HG03060 (cell line): ENCODE results near the gene MBTPS1.
A peak's percentile ranks its signal among the peaks of the same experiment; 100 is the strongest.

Source experiments
- ATAC-seq: cut with Tn5 transposase; IDR thresholded peaks from one replicate; pipeline ENCODE4 v1.9.1; 2021; ENCODE audit warnings: low read depth, moderate number of reproducible peaks; ENCODE audit not compliant: unreplicated experiment

The MBTPS1 gene

DNA sequence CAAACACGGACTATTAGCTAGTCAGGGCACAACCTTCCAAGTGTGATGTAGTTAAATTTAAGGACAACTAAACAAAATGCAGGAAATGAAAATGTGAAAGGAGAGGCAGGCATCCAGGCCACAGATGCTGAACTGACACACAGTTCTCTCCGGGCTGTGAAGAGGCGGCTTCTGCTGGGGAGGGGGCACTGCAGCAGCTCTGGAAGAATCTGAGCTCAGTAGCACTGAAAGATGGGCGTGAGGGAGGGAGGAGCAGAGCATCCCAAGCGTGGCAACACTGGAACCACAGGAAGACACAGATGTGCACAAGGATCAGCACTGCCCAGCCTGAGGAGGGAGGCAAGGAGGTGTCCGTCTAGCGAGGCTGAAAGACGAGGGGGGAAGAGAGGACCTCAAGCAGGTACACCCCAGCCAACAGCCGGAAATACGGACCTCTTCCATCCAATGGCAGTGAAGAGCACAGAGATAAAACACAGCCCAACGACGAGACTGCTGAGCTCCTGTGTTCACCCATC is 11.4 kb downstream of the MBTPS1 start:
- ATAC-seq: no peak

GRCh38 chr16:84104231-84104630 is 12.5 kb downstream of the MBTPS1 start:
- ATAC-seq: no peak

DNA sequence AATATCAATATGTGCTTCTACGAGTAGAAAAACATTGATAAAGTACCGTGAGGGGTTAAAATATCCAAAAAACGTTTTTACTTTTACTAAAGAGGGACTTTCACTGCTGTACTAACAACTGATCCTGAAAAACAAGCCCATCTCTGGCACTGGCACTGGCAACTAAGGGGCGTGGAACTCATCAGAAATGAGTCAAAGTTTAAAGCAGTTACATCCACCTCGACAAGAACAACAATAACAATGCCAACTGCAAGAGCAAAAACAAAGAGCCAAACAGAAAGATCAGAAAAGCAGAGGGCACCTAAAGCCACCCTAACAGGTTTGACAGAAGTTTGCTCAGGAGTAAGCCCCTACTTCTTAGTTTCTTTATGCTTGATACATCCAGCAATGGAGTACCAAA is 13.1 kb downstream of the MBTPS1 start:
- ATAC-seq: no peak

- no peak for ATAC-seq
Measured at GRCh38 chr16:84098939-84099338, 17.8 kb downstream of the MBTPS1 start.

GRCh38 chr16:84096447-84097005 is 20.2 kb downstream of the MBTPS1 start:
- no peak for ATAC-seq

DNA sequence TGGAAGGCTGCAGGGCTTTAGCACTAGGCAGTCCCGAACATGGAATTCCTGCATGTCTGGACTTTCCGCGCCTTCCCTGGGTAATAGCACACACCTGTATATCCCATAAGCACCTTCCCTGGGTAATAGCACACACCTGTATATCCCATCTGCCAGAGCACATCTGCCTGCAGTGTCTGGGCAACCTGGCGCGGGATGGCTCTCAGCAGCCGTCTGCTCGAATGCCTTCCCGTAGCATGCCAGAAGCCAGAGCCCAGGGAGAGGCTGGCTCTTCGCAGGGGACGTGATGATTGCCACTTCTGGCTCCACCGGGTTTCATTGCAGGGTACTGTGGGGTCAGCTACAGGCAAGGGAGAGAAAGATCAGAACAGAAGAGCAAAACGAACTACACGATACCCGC is 21.3 kb downstream of the MBTPS1 start:
- ATAC-seq: no peak

GRCh38 chr16:84093879-84094270 is 22.9 kb downstream of the MBTPS1 start:
- no peak for ATAC-seq

DNA sequence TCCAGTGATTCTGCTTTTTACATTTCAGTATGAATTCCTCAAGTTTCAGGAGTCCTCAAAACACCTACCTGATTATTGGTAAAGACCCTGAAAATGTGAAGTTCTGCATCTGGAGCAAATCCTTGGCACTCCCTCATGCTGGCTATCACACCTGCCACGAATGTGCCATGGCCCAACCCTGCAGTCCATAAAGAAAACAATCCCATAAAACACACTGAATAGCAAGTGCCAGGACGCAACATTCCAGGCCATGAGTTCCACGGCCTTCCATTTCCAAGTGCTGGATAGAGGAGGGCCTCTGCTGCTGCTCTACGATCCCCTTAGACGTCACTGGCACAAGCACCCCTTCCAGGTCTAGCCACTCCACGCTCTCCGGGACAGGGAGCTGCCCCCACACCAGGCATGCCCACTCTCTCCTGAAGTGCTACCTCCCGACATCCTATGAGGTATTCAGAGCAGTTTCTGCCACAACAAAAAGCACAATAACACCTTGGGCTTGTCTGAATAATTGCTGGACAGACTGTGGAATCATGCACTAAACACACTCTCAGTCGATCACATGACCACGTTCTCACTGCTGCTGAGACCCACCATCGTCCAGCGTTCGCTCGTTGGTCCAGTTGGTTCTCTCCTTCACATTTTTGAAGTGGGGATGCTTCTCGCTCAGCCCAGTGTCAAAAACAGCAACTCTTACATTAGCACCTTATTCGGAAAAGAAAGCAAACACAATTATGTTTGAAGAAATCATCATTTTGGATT is 23.4 kb downstream of the MBTPS1 start:
- no peak for ATAC-seq

GRCh38 chr16:84091460-84091859 is 25.3 kb downstream of the MBTPS1 start:
- ATAC-seq: no peak

GRCh38 chr16:84090211-84090610 is 26.5 kb downstream of the MBTPS1 start:
- no peak for ATAC-seq

DNA sequence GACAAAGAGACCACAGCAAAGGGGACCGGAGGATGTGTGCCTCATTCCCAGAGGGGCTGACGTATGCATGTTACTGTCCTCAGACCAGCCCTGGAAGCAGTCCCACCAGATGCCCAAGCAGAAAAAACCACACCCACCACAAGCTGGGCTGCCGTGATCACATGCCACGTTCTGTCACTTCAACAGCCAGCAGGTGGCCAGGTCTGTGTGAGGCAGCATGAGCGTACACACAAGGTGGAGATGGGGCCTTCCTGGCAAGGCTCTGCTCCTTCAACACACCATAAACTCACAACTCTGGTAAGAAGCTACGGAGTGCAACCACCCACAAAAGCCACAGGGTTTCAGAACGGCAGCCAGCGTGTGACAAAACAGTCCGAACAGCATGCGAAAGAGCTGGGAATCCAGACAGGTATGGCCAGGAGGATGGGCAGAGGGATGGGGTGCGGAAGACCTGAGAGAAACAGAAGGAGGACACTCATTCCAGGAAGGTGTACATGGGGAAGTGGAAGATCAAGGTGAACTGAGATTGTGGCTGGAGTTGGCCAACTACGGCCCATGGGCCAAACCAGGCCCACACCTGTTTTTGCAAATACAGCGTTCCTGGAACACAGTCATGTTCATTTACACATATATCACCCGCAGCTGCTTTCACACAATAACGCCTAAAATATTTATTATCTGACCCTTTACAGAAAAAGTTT is 27.9 kb downstream of the MBTPS1 start:
- peak; percentile 70 for ATAC-seq

DNA sequence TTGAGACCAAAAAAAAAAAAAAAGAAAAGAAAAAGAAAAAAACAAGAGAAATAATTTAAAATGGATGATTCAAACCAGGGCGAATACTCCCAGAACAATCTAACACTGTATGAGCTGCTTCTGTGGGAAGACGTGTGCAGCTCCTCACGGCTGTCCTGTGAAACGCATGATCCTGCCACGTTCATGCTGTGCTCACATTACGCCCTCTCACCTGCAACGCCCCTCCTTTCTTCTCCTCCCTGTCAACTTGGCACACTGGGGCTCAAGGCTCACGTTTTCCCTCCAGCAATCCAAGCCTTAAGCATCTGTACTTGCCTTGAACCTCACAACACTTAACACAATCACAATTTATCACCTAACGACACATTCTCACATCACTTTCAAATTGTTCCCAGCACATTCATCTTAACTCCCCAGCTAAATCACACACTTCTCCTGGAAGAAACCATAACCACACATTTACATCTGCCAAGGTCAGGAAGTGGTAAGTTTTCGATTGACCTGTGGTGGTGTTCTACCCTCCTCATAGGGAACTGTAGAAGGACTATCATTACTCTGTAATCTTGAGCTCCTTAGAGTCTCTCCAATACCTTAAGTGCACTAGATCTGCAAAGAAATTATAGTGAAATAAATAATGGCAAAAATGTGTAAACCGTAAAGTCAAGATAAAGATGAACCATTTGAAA is 29.1 kb downstream of the MBTPS1 start:
- ATAC-seq: no peak

GRCh38 chr16:84087001-84087400 is 29.7 kb downstream of the MBTPS1 start:
- ATAC-seq: no peak

GRCh38 chr16:84086341-84086740 is 30.4 kb downstream of the MBTPS1 start:
- ATAC-seq: no peak

- ATAC-seq: no peak
Measured at GRCh38 chr16:84085773-84086172, 31.0 kb downstream of the MBTPS1 start.

DNA sequence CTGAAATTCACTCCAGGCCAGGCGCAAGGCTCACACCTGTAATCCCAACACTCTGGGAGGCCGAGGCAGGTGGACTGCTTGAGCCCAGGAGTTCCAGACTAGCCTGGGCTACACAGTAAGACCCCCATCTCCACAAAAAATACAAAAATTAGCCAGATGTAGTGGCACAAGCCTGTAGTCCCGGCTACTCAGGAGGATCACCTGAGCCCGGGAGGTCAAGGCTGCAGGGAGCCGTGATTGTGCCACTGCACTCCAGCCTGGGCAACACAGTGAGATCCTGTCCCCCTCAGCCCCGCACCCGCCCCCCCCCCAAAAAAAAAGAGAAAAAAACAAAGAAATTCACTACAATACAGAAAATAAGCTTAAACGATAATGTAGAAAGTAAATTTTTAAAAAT is 31.5 kb downstream of the MBTPS1 start:
- ATAC-seq: no peak

DNA sequence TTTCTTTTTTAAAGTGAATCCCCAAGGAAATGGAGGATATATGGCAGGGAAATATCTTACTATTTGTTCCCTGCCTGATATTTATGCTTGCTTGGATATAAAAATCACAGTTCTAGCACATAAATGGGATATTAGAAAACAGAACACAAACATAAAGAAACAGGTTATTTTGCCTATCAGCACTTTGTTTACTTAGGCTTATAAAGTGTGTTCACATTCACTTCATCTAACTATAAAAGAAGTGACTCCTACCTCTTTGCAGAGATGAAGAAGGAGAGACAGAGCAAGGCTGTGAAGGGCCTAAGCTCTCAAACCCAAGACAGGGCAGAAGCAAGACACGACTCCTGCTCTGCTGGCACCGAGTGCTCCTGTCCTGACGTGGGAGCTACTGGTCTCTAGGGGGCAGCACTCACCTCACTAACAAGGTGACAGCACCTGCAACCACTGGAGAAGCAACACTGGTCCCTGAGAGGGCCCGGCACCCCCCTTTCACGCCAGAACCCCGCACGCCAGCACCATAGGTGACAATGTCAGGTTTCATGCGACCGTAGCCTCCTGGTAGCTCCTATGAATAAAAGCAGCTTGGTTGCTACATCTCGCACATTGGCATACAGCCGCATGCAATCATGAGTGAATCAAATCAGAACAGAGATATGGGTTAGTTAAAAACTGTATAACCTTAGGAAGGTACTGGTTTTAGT is 32.0 kb downstream of the MBTPS1 start:
- no peak for ATAC-seq

GRCh38 chr16:84082835-84083569 is 33.7 kb downstream of the MBTPS1 start:
- no peak for ATAC-seq

DNA sequence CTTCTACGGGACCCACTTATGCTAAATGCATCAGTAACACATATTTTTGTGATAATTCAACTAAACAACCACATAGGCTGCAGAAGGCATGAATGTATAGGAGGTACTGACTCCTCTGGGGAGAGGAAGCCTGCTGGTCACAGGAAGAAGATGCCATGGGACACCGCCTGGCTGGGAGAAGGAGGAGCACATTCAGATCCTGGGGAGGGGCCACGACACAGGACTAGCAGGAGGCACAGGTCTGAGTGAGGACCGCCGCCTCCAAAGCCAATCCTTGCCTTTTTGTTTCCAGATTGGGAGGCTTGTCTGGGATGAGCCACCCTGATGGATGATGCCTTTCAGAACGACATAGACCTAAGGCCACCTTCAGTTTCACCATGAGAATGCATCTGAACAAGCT is 34.6 kb downstream of the MBTPS1 start:
- no peak for ATAC-seq

DNA sequence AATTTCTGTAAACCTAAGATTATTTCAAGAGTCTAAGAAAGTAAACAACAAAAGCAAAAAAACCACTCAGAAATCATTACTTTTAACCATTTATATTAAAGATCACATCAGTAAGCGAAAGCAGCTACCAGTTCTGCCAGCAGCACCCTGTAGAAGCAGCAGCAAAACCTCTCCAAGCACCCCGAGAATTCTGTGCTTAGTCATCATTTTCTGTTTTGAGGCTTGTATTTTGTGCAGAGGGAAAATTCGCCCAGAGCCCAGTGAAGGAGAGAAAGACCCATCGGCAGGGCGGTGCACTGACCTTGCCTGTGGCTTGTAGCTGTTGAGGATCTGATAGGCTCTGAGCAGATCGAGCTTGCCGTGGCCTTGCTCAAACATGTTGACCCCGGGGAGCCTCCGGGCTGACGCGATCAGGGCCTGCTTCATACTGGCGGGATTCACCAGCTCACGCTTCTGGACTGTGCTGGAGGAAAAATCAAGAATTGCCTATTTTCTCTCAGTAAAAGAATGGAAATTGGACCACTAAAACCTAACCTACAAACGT is 35.2 kb downstream of the MBTPS1 start:
- no peak for ATAC-seq
